GM19395 (cell line): ENCODE measurements around the gene CACNG4.
"Not testable (repeated sequence)": the region's sequence is repeated elsewhere in the genome, so short reads cannot be mapped to it uniquely, and the experiment has no call there.

Experiments used
- ATAC-seq: cut with Tn5 transposase; IDR thresholded peaks from one replicate; pipeline ENCODE4 v1.9.1; 2021; ENCODE audit warnings: mild to moderate bottlenecking, moderate library complexity; ENCODE audit not compliant: unreplicated experiment

Gene CACNG4

DNA sequence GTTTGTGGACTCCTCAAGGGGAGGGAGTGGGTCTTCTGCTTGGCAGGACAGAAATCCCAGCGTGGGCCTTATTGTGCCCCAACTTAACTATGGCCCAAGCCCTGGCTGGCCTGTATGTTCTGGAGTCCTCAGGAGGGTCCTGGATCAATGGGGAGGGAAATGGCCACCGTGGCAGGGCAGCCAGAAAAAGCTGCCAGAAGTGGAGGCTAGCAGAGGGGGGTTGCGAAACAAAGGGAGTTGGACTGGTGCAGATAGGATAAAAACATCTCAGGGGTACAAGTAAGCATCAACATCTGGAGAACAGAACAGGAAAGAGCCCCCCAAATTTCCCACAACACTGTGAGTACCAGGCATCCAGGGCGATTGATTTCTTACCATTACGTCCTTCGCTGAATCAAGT, 76.1 kb downstream of the CACNG4 start:
- ATAC-seq: no peak

DNA sequence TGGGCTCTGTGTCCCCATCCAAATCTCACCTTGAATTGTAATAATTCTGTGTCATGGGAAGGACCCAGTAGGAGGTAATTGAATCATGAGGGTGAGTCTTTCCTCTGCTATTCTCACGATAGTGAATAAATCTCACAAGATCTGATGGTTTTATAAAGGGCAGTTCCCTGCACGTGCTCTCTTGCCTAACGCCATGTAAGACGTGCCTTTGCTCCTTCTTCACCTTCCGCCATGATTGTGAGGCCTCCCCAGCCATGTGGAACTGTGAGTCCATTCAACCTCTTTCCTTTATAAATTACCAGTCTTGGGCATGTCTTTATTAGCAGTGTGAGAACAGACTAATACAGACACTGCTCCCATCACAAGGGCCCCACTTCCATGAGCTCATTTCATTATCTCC, 76.6 kb downstream of the CACNG4 start:
- not testable (repeated sequence) for ATAC-seq

DNA sequence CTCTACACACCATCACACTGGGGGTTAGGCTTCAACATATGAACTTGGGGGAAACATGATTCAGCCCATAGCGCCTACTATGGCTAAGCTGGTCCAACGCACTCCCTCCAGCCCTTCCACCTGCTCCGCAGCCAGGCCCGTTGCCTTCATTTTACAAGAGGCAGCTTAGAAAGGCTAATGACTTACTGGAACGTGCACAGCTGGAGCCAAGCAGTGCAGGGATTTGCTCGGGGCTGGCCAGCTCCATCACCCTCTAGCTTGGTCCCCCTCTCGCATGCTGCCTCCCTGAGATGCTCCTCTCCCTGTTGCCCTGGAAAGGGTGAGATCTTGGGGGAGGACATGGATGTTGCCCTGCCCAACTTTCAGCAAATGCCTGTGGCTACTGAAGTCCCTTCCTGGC, 77.0 kb downstream of the CACNG4 start:
- ATAC-seq: no peak

DNA sequence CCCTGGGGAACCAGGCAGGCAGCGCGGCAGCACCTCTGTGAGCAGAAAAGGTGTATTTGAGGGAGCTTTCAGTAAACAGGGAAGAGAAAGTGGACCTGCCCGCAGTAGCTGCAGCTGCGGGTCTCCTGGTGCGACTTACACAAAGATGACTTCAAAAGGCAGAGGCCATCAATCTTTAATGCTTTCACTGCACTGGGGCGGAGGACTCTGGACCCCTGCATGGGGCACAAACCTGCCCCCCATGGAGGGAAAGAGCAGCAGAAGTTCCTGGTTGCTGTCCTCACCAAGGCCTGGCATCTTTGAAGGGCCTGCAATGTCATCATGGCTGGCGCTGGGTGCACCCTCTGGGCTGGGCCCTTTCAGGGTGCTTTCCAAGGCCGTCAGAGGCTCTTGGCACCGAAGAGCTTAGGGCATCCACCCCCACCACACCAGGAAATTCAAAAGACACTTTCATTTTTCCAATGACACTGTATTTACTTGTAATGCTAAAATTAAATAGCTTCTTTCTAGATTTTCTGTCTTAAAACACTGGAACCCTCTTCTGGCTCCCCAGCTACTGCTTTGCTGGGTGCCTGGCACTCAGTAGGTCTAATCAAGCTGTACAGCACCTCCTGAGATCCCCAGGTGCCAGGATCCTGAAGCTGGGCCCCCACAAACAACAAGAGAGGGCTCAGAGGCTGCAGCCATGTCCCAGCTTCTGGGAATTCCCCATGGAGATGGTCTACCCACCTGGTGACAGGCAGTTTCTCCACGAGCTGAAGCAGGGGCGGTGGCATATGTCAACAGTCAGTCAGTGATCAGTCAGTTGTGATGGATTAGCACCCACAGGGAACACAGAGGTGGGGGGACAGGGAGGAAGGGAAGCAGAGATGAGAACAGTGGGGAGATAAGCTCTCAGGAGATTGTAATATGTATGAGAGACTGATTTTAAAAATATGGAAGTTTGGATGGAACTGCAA, 77.7 kb downstream of the CACNG4 start:
- ATAC-seq: no peak

DNA sequence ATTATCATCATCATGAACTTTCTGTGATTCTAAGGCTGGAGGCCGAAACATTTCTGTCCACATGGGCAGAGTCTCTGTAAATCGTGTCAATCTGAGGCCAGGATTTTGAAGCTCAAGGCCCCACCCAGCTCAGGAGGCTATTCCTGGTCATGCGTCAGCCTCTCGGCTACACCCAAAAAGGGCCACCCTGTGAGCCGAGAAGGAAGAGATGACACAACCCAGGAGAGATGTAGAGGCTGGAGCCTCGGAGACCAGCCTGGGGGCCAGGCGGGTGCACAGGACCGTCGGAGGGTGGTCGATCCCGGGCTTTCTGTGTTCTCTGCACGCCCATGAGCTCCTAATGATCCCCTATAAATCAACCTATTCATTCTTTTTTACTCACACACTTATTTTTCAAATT, 78.8 kb downstream of the CACNG4 start:
- no peak for ATAC-seq

DNA sequence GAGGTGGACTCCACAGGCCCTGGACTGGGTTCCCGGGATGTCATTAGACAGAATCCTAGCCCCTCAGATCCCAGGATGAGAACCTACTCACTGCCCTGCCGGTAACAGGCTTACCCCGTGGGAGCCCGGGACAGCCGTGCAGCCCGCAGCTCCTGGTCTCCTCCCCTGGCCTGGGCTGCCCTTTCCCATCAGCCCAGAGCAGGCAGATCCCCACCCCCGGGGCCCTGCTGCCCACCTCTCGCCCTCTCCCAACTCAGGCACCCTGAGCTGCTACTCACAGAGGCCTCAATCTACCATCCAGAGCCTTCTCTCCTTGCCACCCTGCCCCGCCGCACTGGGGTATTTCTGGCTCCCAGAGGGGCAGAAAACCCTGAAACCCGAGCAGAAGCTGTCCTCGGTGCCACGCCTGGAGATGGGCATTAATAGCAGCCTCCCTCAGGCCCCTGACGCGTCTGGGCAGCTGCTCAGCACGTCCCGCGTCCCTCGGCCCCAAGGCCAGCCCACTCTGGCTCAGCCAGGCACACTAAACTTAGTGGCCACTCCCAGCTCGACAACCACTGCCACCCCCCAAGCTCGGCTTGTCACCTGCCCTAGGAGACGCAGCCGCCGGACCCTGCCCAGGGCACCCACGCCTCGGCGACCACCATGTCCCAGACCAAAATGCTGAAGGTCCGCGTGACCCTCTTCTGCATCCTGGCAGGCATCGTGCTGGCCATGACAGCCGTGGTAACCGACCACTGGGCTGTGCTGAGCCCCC, 79.7 kb downstream of the CACNG4 start, which contains the start of gene CACNG1:
Gene CACNG1 (plus strand): TSS at position 539 of the 757 bp plus-strand sequence. CDS start 107 bp downstream, at position 646.
- no peak for ATAC-seq

DNA sequence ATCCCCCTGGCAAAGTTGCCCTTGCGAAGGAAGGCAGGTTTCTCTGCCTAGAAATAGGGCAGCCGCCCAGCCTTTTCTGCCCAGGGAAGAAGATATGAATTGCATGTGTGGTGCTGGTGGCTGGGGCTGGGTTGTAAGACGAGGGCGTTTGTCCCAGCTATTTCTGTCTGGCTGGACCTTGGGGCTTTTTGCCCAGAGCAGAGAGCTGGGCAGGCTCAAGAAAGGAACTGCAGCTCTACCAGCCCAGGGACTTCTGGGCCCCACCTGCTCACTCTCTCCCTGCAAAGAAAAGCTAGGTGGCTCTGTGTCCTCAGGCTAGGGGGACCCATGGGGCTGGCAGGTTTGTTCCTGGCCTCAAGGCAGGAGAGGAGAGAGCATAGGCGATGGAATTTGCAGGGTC, 80.4 kb downstream of the CACNG4 start:
- no peak for ATAC-seq

DNA sequence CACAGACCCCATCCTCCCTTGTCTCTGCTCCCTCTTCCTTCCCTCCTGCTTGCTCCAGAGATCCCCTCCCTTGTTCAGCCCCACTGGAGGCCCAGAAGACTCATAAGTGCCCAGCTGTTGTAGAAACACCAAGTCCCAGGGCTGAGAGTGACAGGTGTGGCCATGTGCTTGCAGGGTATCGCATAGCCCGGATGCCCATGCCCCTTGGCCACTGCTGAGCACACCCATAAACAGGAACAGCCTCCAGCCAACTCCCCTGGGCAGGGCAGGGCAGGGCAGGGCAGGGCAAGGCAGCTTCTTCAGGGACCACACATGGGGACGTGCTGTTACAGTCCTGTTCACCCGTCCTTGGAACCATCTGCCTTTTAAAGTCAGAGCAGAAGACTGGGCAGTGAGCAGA, 81.9 kb downstream of the CACNG4 start:
- no peak for ATAC-seq

DNA sequence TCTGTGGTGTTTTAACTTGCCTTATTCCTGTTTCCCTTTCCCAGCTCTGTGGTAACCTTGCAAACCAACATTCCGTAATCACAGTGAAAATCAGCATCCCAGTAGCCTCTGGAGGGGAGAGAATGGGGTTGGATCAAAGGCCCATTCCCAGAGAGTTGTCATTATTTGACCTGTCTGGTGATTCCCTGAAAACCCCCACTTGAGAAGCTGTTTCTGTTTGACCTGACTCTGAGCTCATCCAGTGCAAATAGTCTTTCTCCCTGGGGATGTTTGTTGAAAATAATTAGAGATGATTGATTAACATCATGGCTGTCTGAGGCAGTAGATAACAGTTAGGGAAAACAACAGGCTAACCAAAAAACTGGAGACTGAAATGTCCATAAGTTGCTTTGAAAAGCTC, 82.9 kb downstream of the CACNG4 start:
- ATAC-seq: no peak

DNA sequence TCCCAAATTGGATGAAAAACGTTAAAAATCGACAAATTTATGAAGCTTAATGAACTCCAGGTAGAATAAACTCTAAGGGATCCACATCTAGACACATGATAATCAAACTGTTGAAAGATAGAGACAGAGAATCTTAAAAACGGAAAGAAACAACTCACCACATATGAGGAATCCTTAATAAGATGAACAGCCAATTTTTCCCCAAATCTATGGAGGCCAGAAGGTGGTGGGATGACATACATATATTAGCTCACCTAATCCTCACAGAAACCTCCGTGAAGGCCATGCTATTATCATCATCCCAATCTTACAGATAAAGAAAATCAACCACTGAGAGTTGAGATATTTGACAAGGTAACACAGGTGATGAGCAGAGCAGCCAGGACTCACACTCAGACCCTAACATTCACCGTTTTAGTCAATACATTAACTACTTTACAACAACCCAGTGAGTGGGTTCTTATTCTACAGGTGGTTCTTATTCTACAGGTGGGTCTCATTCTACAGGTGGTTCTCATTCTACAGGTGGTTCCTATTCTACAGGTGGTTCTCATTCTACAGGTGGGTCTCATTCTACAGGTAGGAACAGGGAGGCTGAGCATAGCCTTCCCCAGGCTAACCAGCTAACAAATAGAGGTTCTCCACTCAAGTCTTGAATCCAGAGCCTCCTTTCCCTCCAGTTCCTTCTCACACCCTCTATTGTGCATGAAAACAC, 84.7 kb downstream of the CACNG4 start:
- no peak for ATAC-seq

DNA sequence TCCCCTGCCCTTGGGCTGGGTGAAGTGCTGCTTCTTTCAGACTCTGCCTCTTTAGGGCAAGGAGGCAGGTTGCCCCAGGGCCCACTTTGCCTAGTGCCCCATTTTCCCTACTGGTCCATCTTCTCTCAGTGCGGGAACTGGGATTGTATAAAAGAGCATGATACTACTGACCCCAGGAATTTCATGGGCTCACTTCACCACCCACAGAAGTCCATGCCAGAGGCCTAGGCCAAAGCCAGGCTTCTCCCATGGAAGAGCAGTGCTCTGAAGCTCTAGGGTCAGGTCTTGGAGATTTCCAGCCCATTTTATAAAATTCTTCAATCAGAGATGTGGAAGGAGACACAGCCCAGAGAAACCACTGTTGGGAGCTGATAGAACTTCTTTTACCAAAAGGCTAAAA, 85.6 kb downstream of the CACNG4 start:
- no peak for ATAC-seq

DNA sequence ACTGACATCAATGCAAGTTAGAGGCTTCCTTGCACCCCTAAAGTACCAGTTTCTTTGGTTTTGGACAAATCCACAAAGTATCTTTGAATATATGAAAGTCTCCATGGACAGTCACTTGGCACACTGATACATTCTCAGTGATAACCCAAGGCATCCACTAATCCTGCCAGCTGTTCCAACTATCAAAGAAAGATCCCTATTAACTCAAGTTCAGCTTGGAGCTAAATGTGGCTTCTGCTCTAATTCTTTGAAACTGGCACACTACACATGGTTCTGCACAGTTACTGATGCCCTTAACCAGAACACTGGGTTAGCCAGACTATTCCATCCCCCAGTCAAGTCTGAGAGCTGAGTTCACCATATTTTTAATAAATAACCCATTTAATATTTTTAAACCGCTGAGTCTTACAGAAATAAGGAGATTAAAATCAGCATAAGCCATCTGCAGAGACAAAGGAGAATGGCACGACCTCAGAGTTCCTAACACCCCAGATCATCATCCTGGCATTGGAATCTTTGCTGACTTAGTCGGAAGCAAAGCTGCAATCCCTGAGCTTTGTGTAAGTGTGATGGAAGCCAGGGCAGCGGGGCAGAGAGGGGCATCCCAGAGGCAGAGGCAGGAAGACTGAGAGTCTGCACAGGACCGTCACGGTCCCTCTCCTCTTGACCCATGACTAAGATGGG, 86.1 kb downstream of the CACNG4 start:
- ATAC-seq: no peak

DNA sequence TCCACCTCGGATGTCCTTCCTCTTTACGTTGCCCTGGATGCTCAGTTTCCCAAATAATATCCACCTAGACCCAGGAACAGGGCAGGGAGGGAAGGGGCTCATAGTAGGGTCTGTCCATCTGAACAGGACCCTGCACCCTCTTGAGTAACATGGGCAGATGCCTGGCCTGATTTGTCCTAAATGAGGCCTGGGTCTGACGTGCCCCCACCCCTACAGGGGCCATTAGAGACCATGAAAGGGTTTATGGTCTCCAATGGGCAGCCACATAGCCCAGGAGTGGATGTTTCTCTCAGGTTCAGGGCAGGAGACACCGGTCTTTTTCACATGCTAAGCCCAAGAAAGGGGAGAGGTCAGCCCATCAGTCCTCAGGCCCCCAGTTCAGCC, 86.6 kb downstream of the CACNG4 start:
- ATAC-seq: no peak

DNA sequence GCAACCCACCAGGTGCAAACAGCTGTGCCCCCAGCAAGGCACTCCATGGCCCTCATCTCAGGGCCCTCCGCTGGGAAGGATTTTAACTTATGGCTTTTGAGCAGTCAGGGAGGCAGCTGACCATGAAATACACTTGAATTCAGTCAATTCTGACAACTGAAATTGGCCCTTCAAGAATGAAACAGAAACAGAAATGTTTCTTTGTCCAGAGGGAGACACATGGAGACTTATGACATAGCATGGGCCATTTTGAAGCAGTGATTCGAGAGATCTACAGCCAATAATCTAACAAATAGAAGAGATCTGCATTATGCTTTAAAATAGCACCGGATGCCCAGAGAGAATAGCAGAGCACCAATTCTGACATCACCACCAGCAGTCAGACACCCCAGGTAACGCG, 87.3 kb downstream of the CACNG4 start:
- no peak for ATAC-seq

DNA sequence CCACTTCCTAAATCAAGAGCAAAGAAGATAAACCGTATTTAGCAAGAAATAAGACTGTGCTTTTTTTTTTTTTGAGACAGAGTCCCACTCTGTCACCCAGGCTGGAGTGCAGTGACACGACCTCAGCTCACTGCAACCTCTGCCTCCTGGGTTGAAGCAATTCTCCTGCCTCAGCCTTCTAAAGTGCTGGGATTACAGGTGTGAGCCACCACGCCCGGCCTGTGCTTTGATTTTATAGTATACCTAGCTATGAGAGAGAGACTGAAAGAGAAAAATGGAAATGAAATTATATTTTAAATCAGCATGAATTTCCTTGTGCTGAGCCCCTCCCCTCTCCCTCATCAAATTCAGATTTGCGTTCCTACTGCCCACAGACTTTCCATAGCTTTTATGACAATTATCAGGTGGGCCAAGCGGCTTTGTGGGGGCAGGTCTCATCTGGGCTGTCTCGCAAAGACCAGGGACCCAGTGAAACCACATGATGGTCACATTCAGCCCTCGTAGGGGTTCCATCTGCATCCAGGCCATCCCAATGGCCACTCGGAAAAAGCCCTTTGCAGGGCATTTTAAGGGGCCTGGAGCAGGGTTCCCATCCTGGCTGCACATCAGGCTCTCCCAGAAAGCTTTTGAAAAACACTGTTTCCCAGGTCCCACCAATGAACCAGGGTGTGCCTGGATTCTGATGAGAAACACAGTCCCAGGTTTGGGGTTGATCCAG, 88.4 kb downstream of the CACNG4 start:
- no peak for ATAC-seq

DNA sequence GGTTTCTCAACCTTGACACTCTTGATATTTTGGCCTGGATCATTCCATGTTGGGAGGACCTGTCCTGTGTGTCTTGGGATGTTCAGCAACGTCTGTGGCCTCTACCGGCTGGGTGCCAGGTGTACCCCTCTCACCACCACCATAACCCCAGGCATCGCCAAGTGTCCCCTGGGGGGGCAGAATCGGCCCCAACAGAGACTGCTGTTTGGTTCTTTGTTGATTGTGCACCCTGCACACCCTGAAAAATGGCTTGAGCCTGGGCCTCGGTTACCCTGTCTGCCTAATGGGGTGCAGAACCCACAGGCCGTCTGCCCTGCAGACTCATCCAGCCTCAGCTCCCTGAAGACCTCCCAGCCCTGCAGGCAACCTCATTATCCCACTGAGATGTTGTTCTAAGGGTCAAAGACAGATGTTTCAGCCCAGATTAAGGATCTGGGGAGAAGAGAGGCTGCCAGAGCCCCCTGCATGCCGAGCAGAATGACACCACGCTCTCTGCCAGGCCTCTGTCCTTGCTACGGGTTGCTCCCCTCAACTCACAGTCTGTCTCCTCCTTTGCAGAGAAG, 89.0 kb downstream of the CACNG4 start:
- no peak for ATAC-seq

DNA sequence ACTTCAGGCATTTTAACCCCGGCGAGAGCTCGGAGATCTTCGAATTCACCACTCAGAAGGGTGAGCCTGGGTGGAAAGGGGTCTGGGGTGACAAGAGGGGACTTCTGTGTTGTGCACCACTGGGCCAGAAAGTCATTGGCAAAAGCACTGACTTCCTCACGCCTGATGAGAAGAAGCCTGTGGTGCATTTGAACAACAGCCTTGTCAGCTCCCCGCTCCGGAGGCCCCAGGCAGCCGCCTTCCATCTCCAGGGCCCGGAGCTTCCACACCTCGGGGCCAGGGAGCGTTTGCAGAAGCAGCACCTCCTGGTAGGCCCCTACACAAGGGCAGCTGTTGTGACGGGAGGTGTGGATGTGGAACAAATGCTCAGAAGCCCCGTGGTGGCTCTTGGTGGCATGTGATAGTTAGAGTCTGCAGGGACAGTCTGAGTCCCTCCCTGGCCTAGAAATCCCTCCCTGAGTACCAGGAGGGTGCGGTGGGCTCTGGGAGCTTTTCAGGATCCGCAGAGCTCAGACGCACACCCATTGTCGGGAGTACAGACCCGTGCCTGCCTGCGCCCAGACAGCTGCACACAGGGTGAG, 89.6 kb downstream of the CACNG4 start:
- ATAC-seq: no peak

DNA sequence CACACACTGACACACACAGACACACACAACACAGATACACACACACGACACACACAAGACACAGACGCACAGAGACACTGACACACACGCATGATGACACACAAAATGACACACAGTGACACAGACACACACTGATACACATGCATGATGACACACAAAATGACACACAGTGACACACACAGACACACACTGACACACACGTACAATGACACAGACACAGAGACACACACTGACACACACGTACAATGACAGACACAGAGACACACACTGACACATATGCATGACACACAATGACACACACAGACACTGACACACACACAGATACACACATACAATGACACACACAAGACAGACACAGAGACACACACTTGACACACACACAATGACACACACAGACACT, 90.1 kb downstream of the CACNG4 start:
- no peak for ATAC-seq

DNA sequence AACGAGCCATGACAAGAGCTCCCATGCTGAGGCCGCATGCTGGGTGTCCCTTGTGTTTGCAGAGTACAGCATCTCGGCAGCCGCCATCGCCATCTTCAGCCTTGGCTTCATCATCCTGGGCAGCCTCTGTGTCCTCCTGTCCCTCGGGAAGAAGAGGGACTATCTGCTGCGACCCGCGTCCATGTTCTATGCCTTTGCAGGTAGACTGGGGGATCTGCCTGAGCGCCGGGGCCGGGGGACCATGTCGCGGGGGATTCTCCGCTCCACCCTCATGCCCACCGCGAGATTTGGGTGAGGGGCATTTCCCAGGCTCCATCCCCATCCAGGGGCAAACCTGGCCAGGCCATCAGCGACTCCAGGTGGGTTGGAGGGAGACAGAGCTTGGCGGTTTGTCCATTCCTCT, 90.5 kb downstream of the CACNG4 start:
- no peak for ATAC-seq
